NCI-H128 (cell line): Measurements from ENCODE around the gene FARSB.
A peak's percentile ranks its signal among the peaks of the same experiment; 100 is the strongest.
"Not testable (repeated sequence)": the region's sequence is repeated elsewhere in the genome, so short reads cannot be mapped to it uniquely, and the experiment has no call there.

Experiments
- DNase-seq: peaks from one replicate; lab custom pipeline; 2025; ENCODE audit not compliant: unreplicated experiment; lab: John Stamatoyannopoulos, UW

Gene FARSB

DNA sequence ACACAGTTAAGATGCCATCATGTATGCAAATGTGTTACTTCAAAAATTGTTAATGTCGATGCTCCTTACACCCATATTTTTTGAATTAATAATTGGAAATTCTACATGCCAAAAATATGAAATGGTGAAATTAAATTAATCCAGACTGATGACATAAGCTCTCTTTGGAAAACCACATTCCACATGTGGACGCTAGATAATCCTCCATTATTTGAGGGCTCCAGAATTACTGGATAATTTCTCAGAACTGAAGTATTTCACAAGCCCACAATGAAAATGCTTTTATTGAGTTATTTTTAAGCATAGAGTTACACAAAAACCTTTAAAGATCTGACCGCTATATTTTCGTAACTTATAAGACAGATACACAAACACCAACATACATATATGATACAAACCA is 47.8 kb downstream of the FARSB start:
- DNase-seq: no peak

DNA sequence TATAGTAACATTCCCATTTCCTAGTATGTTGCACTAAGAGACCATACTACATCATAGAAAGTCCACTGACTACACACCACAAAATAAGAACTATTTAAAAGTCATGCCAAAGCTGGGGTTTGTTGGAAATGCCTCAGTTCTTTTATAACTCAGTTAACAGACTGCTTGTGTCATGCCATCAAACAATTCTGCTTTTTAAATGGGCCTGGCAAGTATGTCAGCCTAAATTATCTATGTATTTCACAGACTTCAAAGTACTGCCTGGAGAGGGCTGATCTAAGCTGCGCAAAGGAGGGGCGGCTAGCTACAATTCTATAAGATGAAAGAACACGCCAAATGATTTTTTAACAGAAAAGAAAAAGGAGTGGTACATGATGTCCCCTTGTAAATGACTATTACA is 49.6 kb downstream of the FARSB start:
- DNase-seq: no peak

DNA sequence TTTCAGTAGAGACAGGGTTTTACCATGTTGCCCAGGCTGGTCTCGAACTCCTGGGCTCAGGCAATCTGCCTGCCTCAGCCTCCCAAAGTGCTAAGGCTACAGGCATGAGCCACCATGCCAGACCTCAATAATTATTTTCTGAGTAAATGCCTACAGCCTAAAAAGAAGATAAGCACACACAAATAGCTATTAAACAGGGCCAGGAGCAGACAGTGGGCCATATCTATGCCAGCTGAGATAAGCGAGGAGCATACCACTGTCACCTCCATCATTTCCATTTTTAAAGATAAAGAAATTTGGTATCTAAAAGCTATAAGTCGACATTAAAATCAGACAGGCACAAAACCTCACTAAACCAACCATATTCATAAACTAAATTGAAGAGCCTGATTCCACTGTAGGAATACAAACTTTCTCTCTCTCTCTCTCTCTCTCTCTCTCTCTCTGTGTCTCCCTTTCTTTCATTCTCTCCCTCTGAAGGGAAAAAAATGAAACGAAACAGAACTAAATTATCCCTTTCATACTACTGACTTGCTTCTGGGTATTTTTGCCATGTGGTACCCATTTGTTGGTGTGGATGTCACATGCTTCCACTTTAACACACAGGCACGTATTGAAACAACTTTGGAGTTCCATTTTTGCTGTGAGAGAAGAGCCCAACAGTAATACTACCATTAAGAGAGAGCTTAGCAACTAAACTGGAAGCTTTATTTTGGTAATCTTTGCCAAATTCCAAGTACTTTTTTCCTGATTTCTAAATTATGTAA is 51.0 kb downstream of the FARSB start:
- no peak for DNase-seq

DNA sequence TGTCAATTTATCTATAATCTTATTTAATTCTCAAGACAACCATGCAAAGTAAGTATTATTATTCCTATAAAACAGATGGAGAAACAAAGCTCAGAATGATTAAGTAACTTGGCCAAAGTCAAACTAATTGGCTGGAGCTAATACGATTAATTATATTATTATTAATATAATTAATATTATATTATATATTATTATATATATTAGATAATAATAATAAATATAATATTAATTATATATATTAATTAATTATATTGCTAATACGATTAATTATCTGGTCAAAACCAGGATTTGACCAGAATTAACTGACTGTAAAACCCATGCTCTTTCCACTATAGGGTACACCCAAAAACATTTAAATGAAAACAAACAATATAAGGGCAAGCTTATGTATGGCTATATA is 52.4 kb downstream of the FARSB start:
- DNase-seq: no peak

DNA sequence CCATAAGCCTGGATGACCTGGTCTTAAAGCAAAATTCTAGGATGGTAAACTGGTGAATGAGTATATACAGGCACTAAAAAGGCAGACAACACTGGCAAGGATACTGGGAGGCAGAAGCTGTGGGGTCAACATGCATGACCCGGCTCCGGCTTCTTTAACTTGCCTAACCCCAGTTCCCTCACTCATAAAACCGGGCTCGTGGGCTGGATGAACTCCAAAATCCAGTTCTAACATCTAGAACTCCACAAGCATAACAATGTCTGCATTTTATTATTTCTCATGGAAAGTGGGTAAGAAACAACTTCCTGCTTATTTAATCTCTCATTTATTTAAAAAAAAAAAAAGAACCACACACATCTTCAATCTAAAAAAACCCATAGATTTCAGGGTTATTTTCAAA is 57.3 kb downstream of the FARSB start:
- no peak for DNase-seq

DNA sequence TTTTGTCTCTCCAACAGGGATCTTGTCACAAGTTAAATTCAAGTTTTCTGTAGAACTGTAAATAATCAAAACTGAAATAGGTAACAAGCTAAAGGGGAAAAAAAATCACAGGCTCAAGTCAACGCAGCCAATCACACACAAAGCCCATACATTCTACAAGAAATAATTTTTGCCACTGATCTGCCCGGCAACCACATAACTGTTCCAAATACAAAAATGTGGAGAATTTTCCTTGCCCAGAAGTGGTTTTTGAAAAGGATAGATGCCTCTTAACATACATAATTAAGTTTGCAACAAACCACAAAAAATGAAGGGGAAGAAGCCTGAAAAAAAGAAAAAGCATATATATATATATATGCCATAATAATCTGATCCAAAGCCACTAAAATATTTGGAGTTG is 60.3 kb downstream of the FARSB start:
- no peak for DNase-seq

DNA sequence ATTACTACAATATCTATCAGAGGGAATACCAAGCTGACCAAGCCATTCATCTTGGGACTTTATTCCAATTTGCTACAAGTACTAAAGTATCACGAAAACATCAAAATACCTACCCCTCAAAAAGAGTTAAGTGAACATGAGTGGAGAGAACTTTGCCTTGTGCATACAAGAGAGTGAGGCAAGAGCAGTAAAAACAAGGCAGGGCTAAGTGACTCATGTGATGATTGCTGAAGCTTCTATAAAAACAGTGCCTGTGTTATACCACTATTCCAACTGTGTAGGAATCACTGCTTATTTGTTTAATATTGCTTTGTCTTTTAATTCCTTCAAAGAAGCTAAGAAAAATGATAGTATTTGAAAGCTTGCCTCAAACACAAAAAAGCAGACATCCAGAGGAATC is 61.2 kb downstream of the FARSB start:
- no peak for DNase-seq

DNA sequence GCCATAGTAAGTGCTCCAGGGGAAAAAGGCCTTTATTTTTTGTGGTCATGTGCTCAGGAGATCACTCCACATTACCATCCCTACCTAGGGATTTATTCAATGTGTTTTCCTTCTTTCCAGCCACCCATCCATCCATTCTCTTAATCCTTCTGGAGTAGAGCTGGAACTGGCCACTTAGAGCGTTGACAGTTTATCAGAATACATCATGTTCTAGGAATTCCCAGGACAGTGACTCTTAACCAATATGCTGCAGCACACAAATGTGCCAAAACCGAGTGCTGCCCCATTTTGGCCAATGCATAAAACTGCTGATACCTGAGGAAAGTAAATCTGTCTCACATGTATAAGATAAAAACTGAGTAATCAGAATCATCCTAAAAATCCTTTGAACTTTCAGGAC is 63.7 kb downstream of the FARSB start:
- DNase-seq: no peak

DNA sequence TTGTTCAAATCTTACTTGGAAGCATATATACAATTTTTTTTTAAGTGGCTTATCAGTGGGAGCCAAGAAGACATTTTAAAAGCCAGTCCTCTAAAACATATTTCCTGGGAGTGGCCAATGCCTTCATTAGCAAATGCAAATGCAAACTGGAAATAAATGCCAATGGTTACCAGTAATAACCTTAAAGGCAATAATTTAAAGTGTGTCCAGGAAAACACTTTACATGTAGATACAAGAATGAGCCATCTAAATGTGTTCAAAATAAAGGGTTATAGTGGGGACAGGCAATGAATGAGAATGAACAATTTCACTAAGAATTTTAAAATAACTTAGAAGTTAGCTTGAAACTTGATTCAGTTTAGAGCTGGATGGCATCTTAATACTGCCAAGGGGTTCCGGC is 64.2 kb downstream of the FARSB start:
- DNase-seq: no peak

DNA sequence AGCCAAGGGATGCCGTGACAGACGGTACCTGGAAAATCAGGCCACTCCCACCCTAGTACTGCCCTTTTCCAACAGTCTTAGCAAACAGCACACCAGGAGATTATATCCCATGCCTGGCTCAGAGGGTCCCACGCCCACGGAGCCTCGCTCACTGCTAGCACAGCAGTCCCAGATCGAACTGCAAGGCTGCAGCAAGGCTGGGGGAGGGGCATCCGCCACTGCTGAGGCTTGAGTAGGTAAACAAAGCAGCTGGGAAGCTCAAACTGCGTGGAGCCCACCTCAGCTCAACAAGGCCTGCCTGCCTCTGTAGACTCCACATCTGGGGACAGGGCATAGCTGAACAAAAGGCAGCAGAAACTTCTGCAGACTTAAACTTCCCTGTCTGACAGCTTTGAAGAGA is 71.3 kb downstream of the FARSB start:
- not testable (repeated sequence) for DNase-seq

DNA sequence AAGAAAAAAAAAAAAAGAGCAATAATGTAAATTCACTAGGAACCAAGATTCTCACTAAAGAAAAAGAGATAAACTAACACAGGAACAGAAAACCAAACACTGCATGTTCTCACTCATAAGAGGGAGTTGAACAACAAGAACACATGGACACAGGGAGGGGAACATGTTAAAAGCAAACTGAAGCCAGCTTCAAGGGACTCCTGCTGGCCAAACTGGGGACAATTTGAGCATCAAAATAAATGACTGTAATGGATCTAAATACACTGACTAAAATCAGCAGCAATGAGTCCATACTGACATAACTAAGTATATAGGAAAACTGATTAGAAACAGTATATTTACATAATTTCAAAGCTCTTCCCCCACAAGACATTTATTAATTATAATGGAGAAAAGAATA is 73.0 kb downstream of the FARSB start:
- DNase-seq: no peak

DNA sequence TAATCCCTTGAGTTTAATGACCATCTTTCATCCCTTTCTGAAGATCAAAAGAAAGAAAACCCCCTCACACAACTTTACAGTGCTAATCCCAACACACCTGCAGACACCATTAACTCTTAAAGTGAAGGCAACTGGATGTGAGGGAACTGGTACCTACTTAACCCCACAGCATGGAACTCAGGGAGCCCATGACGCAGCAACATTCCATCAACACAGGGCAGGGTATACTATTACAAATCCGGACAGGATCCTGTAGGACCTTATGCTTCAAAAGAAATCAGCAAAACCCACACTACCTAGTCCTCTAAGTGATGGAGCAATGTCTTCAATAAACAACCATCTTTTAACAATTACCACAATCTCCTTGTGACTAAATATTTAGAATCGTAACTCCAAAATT is 78.6 kb downstream of the FARSB start:
- DNase-seq: no peak

DNA sequence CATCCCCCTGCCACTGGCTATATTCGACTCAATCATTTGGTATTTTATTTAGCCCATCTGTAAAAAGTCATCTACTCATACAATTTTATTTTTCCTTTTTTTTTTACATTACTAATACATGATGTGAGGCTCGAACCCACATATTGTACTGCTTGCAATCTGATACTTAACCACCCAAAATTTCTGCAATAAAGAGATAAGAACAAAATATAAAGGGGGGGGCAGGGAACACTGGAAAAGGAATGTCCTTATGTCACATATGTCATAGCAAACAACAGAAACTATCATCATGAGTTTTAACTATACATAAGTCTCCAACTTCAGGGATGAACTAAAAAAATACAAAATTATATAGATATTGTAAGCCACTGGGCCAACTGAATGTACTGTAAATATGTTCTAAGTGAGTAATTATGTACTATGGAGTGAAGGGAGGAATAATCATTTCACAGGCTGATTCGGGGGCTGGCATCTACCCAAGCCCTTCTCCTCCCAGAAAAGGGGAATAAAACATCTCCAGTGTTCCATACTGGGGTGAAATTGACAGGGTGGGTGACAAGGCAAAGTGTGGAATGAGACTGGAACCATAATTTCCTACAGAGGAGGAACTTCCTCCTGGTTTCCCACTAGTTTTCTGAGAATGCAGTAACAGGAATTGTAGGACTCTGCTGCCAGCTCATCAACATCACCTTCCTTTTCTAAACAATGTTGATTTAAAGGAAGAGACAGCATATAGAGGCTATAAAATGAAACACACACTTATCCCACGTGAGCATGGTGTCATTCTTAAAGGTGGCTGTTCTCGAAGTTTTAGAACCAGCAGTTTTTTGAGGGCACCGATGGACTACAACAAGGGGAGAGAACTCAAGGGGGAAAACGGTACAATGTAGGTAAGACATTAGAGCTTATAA is 79.5 kb downstream of the FARSB start:
- DNase-seq: no peak

DNA sequence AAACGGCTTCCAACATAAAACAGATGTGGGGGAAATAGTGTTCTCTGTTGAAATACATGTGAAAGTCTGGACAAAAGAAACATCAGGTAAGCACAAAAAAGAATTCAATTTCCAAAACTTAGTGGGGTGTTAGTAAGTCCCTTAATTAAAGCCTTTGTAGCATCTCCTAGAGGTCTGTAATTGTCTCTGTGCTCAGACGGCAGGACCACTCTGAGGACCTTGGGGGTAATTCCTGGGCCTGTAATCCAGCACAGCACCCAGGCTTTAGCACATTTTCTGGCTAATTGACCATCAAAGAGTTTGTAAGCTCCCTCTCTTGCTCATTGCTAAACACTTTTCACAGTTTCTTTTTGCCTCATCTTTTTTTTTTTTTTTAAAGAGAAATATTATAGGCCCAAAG is 80.3 kb downstream of the FARSB start:
- no peak for DNase-seq

DNA sequence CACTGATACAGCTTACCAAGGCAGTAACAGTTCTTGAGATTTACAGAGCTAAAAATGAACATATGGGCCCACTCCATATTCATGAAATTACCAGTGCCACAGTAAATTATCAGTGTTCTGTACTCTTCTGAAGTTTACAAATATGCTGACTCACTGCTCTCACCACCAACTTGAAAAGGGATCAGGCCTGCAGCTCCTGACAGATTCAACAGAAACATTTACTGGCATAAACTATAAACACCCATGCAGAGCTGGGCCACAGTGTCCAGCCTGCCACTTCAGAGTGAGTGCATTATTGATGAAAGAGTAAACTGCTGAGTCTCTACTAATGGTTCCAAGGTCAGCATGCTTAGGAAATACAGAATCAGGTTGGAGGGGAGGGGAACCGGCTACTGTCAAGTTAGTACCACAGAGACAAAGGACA is 83.1 kb downstream of the FARSB start:
- DNase-seq: no peak

DNA sequence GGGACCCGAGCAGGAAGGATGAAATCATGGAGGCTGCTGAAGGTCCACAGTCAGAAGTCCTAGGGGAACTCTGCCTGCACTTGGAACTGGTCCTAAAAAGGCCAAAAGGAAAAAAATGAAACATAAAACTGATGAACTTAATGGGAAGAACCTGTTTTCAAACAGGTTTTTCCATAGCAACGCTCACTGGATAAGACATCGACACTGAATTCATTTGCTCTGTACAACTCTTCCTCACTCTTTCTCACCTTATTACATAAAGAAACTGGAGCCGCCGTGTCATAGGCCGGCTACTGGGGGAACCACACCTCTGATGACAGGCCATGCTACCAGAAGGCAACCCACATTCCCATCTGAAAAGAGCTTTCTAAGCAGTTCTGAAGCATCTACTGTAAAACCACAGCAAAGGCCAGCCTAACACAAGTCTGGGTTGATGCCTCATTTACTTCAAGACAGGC is 83.6 kb downstream of the FARSB start:
- no peak for DNase-seq

DNA sequence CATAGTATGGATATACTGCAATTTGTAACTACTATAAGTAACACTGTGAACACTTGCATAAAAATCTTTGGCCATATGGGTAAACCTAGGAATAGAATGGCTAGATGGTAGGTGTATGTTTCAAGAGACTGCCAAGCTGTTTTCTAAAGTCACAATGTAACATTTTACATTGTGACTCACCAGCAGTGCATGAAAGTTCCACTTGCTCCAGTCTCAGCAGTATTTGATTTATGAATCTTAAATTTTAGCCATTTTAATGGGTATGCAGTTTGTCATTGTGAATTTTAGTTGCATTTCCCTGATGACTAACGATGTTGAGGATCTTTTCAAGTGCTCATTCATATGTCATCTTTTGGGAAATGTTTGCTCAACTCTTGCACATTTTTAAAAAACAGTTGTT is 86.1 kb downstream of the FARSB start:
- DNase-seq: no peak

DNA sequence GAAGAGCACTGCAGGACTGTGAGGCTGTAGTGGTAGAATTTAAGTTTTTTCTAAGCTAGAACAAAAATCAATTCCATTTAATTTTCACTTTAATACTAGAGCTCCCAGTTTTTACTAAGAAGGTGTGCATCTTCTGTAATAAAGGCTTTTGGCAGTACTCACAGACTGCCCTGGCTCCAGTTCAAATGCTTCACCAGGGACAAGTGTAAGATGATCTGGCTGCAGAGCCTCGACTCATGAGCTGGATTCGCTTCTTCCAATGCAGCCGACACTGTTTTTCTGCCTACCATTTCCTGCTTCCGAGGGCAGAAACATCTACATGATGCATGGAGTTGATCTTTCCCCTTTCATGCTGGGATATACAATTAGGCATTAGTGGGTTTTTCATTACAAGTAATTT is 87.0 kb downstream of the FARSB start:
- DNase-seq: peak; percentile 46

DNA sequence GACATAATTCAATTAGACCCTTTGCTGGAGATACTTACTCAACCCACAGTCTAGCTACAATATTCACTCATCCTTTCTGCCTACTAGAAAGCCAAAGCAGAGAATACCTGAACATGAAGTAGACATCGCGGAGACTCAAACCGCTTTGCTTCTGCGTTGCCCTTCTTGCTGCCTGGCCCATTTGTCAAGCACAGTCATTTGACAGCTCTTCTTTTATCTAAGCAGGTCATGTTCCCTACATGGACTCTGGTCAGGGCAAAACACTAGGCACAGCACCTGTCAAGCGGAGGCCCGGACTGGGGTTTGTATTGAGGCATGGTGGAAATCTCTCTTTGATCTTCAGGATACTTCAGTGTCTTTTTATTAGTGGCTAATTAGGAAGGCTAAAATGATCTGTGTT is 89.7 kb downstream of the FARSB start:
- no peak for DNase-seq

DNA sequence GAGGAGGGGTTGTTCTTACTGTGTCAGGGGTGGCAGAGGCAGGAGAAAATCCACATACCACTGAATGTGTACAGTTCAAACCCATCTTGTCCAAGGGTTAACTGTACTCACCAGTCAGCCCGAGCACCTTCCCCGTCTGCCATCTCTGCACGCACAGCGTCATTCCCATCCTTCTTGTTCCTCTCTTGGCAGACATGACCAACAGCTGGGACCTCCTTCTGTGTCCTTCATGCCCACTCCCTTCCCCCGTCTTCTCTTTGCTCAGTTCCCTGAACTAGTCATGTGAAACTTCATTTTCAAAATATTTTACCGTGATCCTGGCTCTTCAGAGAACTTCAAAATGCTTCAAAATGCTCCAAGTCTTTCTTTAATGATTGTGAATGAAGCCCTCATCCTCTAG is 92.0 kb downstream of the FARSB start:
- no peak for DNase-seq

DNA sequence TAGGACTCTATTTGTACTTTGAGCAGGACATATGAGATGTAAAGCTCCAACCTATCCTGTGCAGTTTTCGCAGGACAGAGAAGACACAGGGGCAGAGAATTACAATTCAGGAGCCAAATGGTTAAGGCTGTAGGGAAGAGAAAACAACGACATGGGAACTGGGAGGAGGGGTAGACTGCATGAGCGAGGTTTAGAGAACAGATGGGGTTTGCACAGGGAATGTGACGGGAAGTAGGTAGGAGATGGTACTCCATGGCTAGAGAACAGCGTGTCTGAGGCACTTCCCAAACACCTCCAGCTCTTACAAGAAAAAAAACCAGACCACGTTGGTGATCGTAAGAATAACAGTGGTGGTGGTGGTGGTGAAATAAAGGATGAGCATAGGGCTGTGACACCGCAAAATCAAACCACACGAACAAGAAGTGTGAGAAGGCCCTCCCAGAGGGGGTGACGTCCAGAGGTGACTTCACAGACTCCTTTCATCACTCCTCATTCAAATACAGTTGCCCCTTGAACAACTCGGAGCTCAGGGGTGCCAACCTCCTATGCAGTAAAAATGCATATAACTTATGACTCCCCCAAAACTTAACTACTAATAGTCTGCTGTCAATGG is 92.7 kb downstream of the FARSB start:
- DNase-seq: no peak
